K562 (cell line): ENCODE measurements around the gene RAD54L.

Experiments used
- CAMTA2 ChIP-seq: fragments of 250-450 bp; sonication (Bioruptor Pico); conservative IDR thresholded peaks from 2 replicates; pipeline ENCODE4 v1.5.1; 2022
- CEBPB ChIP-seq: fragments of 450-650 bp; IDR thresholded peaks from 2 replicates; pipeline ENCODE4 v1.6.1; 2016; ENCODE audit warnings: missing genetic modification characterization, missing compliant biosample characterization
- CHD2 ChIP-seq: IDR thresholded peaks from 2 replicates; pipeline ENCODE4 v1.6.1; 2011; ENCODE audit warnings: low read depth, low read length
- CREM ChIP-seq: IDR thresholded peaks from 2 replicates; pipeline ENCODE4 v1.6.1; 2014; ENCODE audit warnings: antibody characterized with exemption, low read depth
- E2F8 ChIP-seq: fragments of 450-650 bp; IDR thresholded peaks from 2 replicates; pipeline ENCODE4 v1.7.1; 2018; ENCODE audit warnings: mild to moderate bottlenecking, low read depth; ENCODE audit not compliant: partially characterized antibody
- ESRRA ChIP-seq: fragments of 450-650 bp; IDR thresholded peaks from 2 replicates; pipeline ENCODE4 v1.6.1; 2014; ENCODE audit warnings: low read depth, mild to moderate bottlenecking, moderate library complexity, borderline replicate concordance
- MYC ChIP-seq, 2 experiments: fragments of 250-450 bp in 1 of 2; sonication (Bioruptor Pico) in 1 of 2; IDR thresholded peaks; 2 replicates each; pipeline versions ENCODE4 v1.5.1 to v1.6.1; 2012 to 2021; ENCODE audit warnings: low read depth in 2 of 2, borderline replicate concordance in 1 of 2, improper control_type of control experiment in 1 of 2, low read length in 1 of 2, mild to moderate bottlenecking in 1 of 2, moderate library complexity in 1 of 2
- NCOA2 ChIP-seq, 2 experiments: fragments of 450-650 bp; IDR thresholded peaks; 2 replicates each; pipeline ENCODE4 v1.6.1; 2018; ENCODE audit warnings: mild to moderate bottlenecking in 2 of 2, moderate library complexity in 1 of 2; ENCODE audit not compliant: partially characterized antibody in 2 of 2
- SIN3B ChIP-seq: fragments of 450-650 bp; IDR thresholded peaks from 2 replicates; pipeline ENCODE4 v1.6.1; 2017; ENCODE audit warnings: low read depth, mild to moderate bottlenecking, moderate library complexity
- ZNF354B ChIP-seq: fragments of 250-450 bp; sonication (Bioruptor Pico); IDR thresholded peaks from 2 replicates; pipeline ENCODE4 v1.4.0; 2020
- ZNF584 ChIP-seq: fragments of 200-800 bp; sonication (Bioruptor generic); IDR thresholded peaks from 2 replicates; pipeline ENCODE4 v1.6.1; 2016; ENCODE audit warnings: low read depth, mild to moderate bottlenecking, missing genetic modification characterization, missing compliant biosample characterization
- TF ChIP-seq, protein P1 (sequence below): IDR thresholded peaks from 3 replicates; pipeline ENCODE4 v1.6.1; 2011; ENCODE audit warnings: borderline replicate concordance, mild to moderate bottlenecking, moderate library complexity; ENCODE audit not compliant: insufficient read length; ENCODE audit errors: extremely low read depth

DNA sequence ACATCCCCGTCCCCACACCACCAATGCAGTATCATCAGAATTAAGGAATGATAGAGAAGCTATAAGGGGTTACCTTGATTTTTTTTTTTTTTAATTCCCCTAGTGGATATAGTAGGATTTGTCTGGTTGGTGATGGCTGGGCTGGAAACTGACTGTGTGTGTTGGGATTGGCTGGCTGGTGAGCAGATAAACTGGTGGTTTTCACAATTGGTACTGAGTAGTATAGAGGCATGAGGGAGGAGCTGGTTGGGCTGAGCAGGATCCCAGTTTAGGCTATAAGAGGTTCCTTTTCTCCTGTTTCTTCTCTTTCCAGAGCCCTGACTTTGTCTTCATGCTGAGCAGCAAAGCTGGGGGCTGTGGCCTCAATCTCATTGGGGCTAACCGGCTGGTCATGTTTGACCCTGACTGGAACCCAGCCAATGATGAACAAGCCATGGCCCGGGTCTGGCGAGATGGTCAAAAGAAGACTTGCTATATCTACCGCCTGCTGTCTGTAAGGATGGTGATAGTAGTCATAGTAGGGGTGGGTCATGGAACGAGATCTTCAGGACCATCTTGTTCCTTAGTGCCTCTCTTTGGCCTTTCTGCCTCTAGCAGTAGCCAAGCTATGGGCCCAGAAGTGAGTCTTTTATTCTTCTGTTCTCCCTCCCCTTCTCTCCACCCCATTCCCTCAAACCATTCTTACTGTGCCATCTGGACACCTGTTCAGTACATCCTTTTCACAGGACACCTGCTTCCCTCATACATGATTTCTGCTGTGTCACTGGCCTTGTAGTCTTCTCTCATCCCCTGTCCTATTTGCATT lies 26.9 kb downstream of the RAD54L start:
- TF ChIP-seq E2F8: no peak
- no peak for TF ChIP-seq CEBPB
- TF ChIP-seq MYC (IDR thresholded peaks at IDR 0.05; ENCODE audit: low read depth, low read length): no peak
- no peak for TF ChIP-seq MYC (CRISPR knock-in tag; IDR thresholded peaks at IDR 0.05; ENCODE audit: borderline replicate concordance, low read depth)
- TF ChIP-seq ZNF354B (CRISPR knock-in tag): no peak
- TF ChIP-seq ESRRA: no peak
- TF ChIP-seq, protein P1, sequence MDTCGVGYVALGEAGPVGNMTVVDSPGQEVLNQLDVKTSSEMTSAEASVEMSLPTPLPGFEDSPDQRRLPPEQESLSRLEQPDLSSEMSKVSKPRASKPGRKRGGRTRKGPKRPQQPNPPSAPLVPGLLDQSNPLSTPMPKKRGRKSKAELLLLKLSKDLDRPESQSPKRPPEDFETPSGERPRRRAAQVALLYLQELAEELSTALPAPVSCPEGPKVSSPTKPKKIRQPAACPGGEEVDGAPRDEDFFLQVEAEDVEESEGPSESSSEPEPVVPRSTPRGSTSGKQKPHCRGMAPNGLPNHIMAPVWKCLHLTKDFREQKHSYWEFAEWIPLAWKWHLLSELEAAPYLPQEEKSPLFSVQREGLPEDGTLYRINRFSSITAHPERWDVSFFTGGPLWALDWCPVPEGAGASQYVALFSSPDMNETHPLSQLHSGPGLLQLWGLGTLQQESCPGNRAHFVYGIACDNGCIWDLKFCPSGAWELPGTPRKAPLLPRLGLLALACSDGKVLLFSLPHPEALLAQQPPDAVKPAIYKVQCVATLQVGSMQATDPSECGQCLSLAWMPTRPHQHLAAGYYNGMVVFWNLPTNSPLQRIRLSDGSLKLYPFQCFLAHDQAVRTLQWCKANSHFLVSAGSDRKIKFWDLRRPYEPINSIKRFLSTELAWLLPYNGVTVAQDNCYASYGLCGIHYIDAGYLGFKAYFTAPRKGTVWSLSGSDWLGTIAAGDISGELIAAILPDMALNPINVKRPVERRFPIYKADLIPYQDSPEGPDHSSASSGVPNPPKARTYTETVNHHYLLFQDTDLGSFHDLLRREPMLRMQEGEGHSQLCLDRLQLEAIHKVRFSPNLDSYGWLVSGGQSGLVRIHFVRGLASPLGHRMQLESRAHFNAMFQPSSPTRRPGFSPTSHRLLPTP: no peak
- TF ChIP-seq CHD2: no peak
- no peak for TF ChIP-seq ZNF584 (CRISPR knock-in tag)
- TF ChIP-seq CAMTA2 (CRISPR knock-in tag): no peak
- no peak for TF ChIP-seq SIN3B
- TF ChIP-seq NCOA2 (IDR thresholded peaks at IDR 0.05; ENCODE audit: partially characterized antibody in 2 of 2): no peak
- TF ChIP-seq CREM: no peak
